HG03103 (cell line): ENCODE measurements around the gene PAX7.

Experiments
- ATAC-seq: cut with Tn5 transposase; IDR thresholded peaks from one replicate; pipeline ENCODE4 v1.9.1; 2021; ENCODE audit warnings: low read depth; ENCODE audit not compliant: unreplicated experiment

Gene PAX7

DNA sequence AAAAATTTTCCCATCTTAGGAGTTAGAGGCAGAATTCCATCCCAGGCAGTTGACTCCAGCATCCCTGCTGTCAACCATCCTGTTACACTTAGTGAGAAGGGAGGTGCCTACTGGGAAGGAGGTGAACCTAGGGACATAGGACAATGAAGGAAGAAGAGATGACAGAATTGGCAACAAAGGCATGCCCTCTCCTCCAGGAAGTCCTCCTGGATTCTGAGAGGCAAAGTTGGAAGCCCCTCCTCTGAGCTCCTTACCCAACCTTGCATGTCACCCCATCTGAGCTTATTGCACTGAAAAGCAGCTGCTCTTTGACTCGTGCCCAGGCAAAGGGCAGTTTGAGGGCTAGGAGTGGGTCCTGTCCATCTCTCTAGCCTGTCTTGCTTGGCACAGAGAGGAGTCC, 66.9 kb downstream of the PAX7 start:
- no peak for ATAC-seq

DNA sequence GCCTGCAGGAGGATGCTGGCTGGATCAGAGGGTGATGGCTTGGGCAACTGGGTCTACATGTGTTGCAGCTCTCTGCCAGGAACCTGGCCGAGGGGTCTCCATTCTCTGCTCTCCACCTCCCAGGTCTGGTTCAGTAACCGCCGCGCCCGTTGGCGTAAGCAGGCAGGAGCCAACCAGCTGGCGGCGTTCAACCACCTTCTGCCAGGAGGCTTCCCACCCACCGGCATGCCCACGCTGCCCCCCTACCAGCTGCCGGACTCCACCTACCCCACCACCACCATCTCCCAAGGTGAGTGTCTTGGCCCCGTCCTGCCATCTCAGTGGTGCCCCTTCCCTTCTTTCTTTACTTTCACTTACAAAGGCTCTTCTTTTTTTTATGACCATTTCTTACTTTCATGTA, 69.9 kb downstream of the PAX7 start:
- ATAC-seq: no peak

DNA sequence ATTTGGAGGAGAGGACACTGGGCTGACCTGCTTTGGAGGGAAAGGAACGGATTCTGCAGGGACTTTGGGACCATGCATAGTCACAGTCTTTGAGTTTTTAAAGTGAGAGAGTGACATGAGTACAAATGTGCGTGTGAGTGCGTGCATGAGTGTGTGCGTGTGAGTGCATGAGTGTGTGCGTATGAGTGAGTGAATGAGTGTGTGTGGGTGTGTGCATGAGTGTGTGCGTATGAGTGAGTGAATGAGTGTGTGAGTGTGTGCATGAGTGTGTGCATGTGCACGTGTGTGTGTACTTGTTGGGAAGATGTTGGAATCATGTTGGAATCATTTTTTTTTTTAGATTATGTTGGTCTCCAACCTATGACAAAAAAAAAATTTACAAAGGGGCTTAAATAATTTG, 70.5 kb downstream of the PAX7 start:
- ATAC-seq: no peak

GRCh38 chr1:18703041-18703621, 72.5 kb downstream of the PAX7 start:
- no peak for ATAC-seq

- ATAC-seq: no peak
Observed at GRCh38 chr1:18705811-18706210, 75.2 kb downstream of the PAX7 start.

DNA sequence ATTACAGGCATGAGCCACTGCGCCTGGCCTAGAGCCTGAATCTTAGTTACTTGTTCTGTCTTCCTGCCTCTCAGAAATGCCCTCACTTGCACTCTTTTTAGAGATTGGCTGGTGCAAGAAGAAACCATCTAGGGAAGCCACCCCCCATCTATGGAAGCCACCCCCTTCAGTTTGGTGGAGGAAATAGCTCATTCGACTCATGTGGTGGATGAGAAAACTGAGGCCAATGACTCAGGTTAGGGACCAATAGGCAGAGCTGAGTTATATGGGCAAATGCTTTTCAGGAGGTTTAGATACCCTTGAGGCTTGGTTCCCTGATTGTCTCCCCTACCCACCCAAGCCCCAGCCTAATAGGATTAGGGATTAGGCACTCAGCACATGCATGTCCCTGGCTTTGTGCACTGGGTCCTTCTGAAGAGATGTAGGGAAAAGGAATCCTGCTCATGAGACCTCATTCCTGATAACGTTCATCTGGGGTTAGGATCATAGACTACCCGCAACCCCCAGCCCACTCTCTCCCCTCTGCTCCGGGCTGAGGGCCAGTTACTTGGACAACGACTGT, 77.1 kb downstream of the PAX7 start:
- no peak for ATAC-seq

- no peak for ATAC-seq
Observed at GRCh38 chr1:18710002-18710401, 79.4 kb downstream of the PAX7 start.

- ATAC-seq: no peak
Observed at GRCh38 chr1:18711003-18711402, 80.4 kb downstream of the PAX7 start.

DNA sequence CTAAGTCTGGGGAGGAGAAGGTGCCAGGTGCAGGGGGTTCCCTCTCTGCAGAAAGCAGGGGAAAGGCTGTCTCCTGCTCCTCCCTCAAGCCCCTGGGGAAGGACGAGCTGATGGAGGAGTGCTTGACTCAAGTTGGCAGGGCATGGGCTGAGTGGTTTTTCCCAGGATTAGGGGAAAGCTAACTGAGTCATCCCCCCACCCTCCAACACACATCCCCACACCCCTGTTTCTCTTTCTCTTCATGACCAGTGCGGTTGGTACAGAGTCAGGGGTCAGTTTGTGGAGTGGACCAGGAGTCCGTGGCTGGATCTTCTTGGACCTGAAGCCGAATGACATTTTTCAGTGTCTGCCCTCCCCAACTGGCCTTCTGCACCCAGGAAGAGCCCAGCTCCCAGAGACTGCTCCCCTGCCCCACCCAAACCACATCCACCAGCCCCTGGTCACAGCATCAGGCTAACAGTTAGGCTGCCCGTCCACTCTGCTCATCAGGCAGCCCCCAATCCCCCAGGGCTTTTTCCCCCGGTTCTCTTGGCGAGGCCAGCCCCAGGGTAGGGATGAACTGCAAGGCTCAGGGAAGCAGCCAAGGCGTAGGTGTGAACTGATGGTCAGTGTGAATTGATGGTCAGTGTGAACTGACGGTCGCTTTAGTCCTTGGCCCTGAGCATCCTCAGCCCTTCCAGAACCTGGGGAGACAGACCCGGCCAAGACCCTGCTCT, 81.0 kb downstream of the PAX7 start:
- no peak for ATAC-seq

- no peak for ATAC-seq
Observed at GRCh38 chr1:18712252-18712600, 81.6 kb downstream of the PAX7 start.

DNA sequence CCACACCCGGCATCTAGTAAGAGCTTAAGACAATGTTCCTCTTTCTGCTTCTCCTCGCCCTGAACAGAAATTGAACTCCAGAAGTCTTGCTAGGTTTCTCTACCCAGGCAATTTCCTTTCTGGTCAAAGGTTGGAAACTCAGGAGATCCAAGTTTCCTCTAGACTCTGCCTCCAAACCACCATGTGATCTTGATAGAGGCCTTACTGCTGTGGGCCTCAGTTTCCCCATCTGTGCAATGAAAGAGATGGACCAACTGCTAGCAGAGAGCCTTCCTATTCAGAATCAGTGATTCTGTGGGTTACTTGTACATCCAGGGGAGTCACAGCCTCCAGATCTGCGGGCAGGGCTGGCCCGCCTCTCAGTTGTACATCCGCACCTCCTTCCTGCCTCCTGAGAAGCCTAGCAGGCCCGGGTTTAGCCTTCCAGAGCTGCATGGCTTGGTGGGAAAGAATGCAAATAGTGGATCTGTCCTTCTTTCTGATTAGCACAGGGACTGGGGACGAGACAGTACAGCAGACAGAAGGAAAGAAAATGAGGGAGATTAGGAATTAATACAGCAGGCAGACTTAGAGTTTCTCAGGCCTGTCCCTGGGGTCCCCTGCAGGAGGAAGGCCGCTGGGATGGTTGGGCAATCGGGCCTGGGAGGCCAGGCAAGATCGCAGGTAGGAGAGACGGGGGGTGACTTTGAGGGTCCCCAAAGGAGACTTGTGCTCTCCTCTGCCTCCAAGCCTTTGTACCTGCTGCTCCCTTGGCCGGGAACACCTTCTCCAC, 83.9 kb downstream of the PAX7 start:
- ATAC-seq: no peak

DNA sequence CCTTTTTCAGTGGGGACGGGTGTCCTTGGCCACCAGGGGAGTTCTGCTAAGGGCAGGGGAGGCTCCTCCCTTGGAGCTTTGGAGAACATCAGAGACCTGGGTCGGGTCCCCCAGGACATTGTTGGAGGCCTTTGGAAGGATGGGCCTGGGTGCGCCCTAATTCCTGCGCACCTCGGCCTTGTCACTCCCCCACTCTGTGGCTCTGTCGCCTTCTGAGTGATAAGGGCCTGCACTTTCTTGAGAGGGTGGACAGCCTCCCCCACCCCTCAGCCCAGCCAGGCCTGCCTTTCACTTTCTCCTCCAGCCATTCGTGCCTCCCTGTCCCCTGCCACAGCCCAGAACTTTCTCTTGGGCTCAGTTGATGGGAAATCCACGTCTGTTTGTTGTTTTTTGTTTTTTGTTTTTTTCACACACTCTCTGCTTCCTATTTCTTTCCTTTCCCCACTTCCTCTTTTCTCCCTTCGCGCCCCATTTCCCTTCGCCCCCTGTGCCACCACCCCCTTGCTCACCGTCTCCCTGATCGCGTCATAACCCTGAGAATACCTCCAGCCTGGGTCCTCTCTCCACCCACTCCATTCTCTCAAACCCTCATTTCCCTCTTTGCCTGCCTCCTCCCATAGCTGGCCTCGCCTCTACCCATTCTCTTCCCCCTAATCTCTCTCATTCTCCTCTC, 85.6 kb downstream of the PAX7 start:
- ATAC-seq: no peak

DNA sequence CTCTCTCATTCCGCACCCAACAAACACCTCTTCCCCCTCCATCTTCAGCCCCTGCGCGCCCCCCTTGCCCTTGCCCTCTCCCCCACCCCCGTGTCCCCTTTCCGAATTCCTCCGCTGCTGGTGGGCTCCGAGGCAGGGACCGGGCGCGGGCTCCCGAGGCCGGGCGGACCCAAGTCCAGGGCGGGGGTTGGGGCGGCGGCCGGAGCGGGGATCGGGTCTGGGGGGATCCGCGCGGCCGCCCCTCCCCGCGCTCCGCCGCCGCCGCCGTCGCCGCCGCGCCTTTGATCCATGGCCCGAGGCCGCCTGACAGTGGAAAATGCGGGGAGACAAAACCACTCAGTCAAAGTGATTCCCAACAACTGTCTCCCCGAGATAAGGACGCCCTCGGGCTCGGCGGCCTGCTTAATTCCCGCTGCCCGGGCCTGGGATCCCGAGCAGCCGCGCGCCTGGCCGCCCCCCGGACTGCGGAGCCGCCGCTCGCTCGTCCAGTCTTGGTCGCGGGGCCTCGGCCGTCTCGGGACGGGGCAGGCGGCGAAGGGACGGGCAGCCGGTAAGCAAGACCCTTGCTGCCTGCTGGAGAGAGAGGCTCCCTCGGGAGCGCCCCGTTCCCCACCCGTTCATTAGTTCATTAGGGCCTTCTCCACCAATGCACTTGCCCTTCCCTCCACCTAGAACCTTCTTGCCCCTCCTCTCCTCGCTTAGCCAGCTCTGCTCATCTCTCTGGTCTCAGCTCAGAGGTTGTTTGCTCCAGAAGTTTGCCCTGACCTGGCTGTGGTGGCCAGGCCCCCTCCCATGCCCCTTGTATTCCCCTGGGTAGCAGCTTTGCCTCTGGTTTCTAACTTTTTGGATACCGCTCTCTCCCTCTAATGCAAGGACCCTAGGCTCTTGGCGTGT, 86.4 kb downstream of the PAX7 start:
- ATAC-seq: no peak

DNA sequence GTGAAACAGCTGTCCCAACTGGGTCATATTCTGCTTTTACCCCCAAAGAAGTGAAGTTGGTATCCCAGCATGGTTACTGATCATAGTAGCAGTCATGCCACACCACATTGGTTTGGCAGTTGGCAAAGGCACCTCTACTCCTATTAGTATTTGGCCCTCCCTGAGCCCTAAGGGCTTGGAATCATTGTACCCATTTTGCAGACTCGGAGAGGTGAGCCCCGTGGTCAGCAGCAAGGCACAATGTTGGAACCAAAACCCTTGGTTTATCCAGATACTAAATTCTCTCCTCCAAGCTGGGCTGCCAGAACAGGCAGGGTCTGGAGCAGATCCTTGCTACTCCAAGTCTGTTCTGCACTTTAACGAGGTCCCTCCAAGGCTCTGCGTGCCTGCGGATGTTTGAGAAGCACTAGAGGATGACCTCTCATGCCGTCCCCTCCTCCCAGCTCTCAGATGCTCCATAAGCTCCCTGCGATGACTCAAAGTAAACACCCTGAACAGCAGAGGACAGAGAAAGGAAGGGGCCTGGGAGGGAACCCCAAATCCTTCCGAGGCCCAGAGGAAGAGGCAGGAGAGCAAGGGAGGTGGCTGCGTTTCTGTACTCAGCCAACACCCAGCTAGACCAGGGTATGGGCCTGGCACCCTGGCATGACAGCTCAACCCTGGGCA, 89.3 kb downstream of the PAX7 start:
- no peak for ATAC-seq

DNA sequence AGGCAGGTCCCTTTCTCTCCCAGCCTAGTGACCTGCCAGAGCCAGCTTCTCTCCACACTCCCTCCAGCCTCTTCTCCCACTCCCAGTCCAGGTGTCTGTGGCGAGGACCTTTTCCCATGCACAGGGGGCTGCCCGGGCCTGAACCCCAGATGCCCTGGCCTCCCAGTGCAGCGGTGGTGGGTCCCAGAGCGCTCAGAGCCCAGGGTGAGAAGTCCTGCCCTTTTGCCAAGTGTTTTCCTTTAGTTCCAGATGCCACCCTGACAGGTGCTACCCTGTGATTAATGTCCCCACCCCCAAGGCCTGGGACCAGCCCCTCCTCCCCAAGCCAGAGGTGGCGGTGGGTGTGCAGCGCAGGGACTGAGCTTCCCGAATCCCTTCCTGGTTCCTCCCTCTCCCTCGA, 90.4 kb downstream of the PAX7 start:
- ATAC-seq: no peak

DNA sequence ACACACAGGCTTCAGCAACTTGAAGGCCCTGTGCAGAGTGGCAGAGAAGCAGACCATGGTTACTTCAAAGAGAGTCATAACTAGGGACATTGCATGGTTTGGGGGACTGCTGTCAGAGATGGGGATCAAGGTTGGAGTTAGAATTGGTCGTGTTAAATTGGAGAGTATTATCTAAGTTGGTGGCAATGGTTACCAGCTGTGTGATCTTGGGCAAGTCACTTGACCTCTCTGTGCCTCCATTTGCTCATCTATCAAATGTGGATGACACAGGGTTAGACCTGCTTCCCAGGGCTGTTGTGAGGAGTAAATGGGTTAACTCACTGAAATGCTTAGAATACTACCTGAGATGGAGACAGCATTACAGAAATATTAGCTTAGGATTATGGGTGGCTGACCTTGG, 91.1 kb downstream of the PAX7 start:
- ATAC-seq: no peak

DNA sequence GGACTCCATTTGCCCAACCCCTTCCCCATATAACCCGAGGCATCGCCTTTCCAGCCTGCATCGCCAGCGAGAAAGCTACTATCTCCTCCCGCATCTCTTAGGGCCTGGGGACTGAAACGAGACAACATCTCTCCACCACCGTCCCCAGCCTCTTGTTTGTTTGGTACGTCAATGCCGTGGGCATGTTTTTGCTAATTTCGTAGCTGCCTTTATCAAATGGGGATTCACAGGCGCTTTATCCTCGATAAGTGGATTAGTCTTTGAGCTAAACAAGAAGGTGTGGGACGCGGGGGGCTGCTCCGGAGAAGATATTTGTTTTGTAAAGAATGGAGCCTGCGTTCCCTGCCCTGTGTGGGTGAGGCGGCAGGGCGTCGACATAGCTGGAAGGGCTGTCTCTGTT, 91.6 kb downstream of the PAX7 start:
- ATAC-seq: no peak

DNA sequence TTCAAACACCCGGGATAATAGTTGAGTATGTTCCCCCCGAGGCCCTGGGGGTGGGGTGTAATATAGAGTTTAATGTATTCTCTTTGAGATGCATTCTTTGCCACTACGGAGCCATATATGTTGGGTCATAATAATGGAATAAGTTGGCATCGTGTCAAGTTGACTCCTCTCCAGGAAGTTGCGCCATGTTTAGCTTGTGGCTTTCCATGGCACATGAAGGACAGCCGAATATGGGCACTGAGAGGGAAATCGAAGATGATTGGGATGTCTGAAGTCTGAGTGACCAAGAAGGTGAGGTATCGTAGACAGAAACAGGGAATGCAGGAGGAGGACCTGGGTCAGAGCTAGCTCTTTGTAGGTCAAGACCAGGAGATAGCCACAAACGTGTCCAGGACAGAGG, 92.6 kb downstream of the PAX7 start:
- no peak for ATAC-seq

DNA sequence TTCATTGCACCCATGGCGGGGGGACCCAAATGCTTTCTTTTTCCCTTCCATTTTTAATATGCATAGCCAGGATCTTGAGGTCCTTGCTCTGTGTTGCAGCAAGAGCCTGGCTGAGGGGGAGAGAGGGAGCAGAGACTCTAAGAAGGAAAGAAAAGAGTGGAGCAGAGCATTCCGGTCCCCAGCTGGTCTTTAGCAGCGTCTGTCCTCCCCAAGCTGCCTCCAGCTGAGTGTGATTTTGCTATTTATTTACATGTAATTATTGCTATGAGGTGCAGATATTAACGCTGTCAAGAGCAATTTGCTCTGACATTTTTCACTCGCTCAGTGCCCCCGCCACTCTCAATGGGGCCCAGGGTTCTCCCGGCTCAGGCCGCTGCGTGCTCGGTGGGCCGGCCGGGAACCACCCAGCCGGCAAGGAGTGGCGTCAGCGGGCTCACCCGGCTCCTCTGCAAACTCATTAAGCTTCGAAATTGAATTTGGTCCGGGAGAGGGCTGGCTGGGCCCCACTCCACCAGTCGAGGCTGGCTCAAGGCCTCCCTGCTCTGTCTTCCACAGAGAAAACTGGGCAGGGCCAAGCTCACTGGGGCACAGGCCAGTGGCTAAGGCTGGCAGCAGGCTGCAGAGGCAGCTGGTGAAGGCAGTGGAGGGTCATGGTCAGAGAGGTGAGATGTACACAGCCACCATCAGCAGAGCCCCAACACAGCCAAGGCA, 93.2 kb downstream of the PAX7 start:
- ATAC-seq: no peak
